Transverse colon (tissue), 4 donors: Measurements from ENCODE around the gene SLMAP. TPM values are rescaled to one million over a fixed set of nuclear protein-coding genes. Genes with fewer than 3 reads are reported as not detected.
A peak's percentile ranks its signal among the peaks of the same experiment; 100 is the strongest.

Experiments
- DNase-seq: peaks from one replicate; pipeline ENCODE4 v3.0.0-alpha.2; 2019
- H3K27ac ChIP-seq, 4 donors: fragments of 200-600 bp; sonication (generic); 2 replicates each; pipeline ENCODE4 v1.5.1; 2016 to 2018; ENCODE audit warnings: inconsistent platforms in 4 of 4
- H3K27me3 ChIP-seq: fragments of 200-600 bp; sonication (generic); 2 replicates; pipeline ENCODE4 v1.5.1; 2017; ENCODE audit warnings: inconsistent platforms
- H3K36me3 ChIP-seq, 4 donors: fragments of 200-600 bp; sonication (generic); 2 replicates each; pipeline ENCODE4 v1.5.1; 2017 to 2019; ENCODE audit warnings: inconsistent platforms in 4 of 4
- H3K4me1 ChIP-seq, 4 donors: fragments of 200-600 bp; sonication (generic); 2 replicates each; pipeline ENCODE4 v1.5.1; 2017 to 2020; ENCODE audit warnings: inconsistent platforms in 4 of 4
- H3K4me3 ChIP-seq, 4 donors: fragments of 200-600 bp; sonication (generic); 1 replicate in 1 of 4; 2 replicates in 3 of 4; pipeline versions ENCODE4 v1.5.1 to v1.6.1; 2017 to 2019; ENCODE audit warnings: inconsistent platforms in 4 of 4
- H3K9me3 ChIP-seq, 2 donors: fragments of 200-600 bp; sonication (generic); 2 replicates each; pipeline ENCODE4 v1.5.1; 2017 to 2019; ENCODE audit warnings: inconsistent platforms in 2 of 2
- CTCF ChIP-seq, 5 experiments: fragments of 200-600 bp in 3 of 5; fragments of 450-650 bp in 2 of 5; sonication (generic) in 3 of 5; IDR thresholded peaks; 1 replicate in 2 of 5; 2 replicates in 3 of 5; pipeline ENCODE4 v1.5.1; 2016 to 2017; ENCODE audit warnings: antibody characterized with exemption in 5 of 5, inconsistent platforms in 3 of 5, mild to moderate bottlenecking in 2 of 5, moderate library complexity in 1 of 5
- EP300 ChIP-seq: sonication (generic); formaldehyde crosslinking; IDR thresholded peaks from one replicate; pipeline ENCODE4 v1.6.1; 2017; ENCODE audit warnings: antibody characterized with exemption, low read depth
- POLR2A ChIP-seq: fragments of 450-650 bp; IDR thresholded peaks from one replicate; pipeline ENCODE4 v1.6.1; 2016; ENCODE audit warnings: antibody characterized with exemption, mild to moderate bottlenecking, moderate library complexity
- POLR2AphosphoS5 ChIP-seq, 3 donors: sonication (generic); formaldehyde crosslinking; IDR thresholded peaks; one replicate each; pipeline ENCODE4 v1.6.1; 2016; ENCODE audit warnings: antibody characterized with exemption in 3 of 3
- WGBS, 2 donors: methylation state at CpG; one replicate each; pipeline ENCODE4 v1.1.5; 2018; ENCODE audit warnings: low coverage in 1 of 2; 5-methylcytosine and 5-hydroxymethylcytosine counted together
- in situ Hi-C, 4 donors: fragments of 200-750 bp; cut with MboI; loops; one replicate each; pipeline versions ENCODE4 v1.15.0 to v1.15.1; 2017; ENCODE audit warnings: low sequenced_read_pairs in 3 of 4, low pct_ligation_motif_present in 1 of 4, low pct_unique_long_range_greater_than_20kb in 1 of 4
- intact Hi-C: fragments of 100-400 bp; cut with DNase I; formaldehyde crosslinking; loops from one replicate; pipeline ENCODE4 v1.15.1; 2023; ENCODE audit warnings: low total_unique reads
- total RNA-seq, 4 donors: library from RNA; depleted of rRNA; stranded (reverse); fragments of >200 nt; gene quantifications; one replicate each; pipeline ENCODE4 v1.1.0, GENCODE V29; 2016

The SLMAP gene
- total RNA-seq, 4 donors from 2014 or later, result 111 to 162 (median 119) TPM

GRCh38 chr3:57756528-57757401, 656 bp downstream of the SLMAP start:
- Histone ChIP-seq H3K27ac (peak overlapping the region; percentile 89 to 93 (median 92)), H3K36me3 (no peaks in the 10 kb centered on the region), H3K4me1 (peaks cover 4 to 54% (median 24%) of the 10 kb centered on the region in 4 donors), H3K9me3 (no peaks in the 10 kb centered on the region), H3K4me3 (peak overlapping the region; percentile 83 to 93 (median 93)), H3K27me3 (no peaks in the 10 kb centered on the region)
- TF ChIP-seq EP300, result no peak
- TF ChIP-seq POLR2A, result no peak
- no peak for TF ChIP-seq CTCF (IDR thresholded peaks at IDR 0.05)
- no peak for TF ChIP-seq POLR2AphosphoS5 (IDR thresholded peaks at IDR 0.05)
- 1% methylated on average over 32 of the region's 84 CpGs; no CpG with 5 or more reads in 1 of the 2 donors for WGBS, 2 donors
- DNase-seq, result peak; percentile 35
- intact Hi-C loops (loop anchor here (10.0 kb wide), 1 partner anchor 92 kb away; no protein-coding TSS in a partner anchor), in situ Hi-C loops (loop anchor here in 1 of 4 donors (10.0 kb wide), 2 partner anchors 62 to 202 kb away; partner anchors contain the start of genes DENND6A and PDE12)

- DNase-seq, result peak; percentile 13
- H3K27me3 ChIP-seq, result no peaks in the 10 kb centered on the region
- no peak for TF ChIP-seq POLR2AphosphoS5 (IDR thresholded peaks at IDR 0.05)
- TF ChIP-seq CTCF (IDR thresholded peaks at IDR 0.05), result no peak
- no peak for TF ChIP-seq EP300
- TF ChIP-seq POLR2A, result no peak
- no peaks in the 10 kb centered on the region for H3K36me3 ChIP-seq
- H3K9me3 ChIP-seq, result no peaks in the 10 kb centered on the region
- intact Hi-C loops (loop anchor here (10.0 kb wide), 1 partner anchor 93 kb away; no protein-coding TSS in a partner anchor), in situ Hi-C loops (loop anchor here in 1 of 4 donors (10.0 kb wide), 2 partner anchors 63 to 203 kb away; partner anchors contain the start of genes DENND6A and PDE12)
- H3K4me1 ChIP-seq, result peaks cover 4 to 51% (median 24%) of the 10 kb centered on the region in 4 donors
- WGBS, 2 donors, result 41 to 54% methylated on average over 16 to 26 of the region's 26 CpGs
- H3K4me3 ChIP-seq, result peak overlapping the region; percentile 83 to 93 (median 93)
- peak overlapping the region; percentile 89 to 93 (median 92) for H3K27ac ChIP-seq
Measured at GRCh38 chr3:57757642-57758297, 1.7 kb downstream of the SLMAP start.

DNA sequence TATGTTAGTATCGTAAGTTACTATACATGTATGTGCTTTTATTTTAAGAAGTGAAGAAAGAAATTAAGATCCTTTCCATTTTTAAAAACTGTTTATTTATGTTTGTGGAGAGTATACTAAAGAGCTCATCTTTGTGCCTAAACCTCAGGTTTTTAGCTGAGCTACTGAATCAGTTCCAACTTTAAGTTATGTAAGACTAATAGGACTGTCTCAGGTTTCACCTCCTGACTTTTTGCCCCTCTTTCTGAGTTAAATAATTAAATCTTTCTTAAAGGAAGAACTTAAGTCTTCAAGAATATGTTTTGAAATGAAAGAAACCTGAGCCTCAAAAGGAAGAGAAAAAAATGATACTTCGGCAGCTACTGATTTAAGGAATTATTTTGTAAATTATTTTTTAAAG, 2.6 kb downstream of the SLMAP start:
- Histone ChIP-seq H3K9me3 (no peaks in the 10 kb centered on the region), H3K27me3 (no peaks in the 10 kb centered on the region), H3K36me3 (no peaks in the 10 kb centered on the region), H3K4me3 (peak overlapping the region in 1 of 4 donors; percentile 93), H3K27ac (no peak overlapping the region), H3K4me1 (peaks cover 4 to 60% (median 24%) of the 10 kb centered on the region in 4 donors)
- DNase-seq, result no peak
- no peak for TF ChIP-seq POLR2A
- no peak for TF ChIP-seq POLR2AphosphoS5 (IDR thresholded peaks at IDR 0.05)
- TF ChIP-seq EP300, result no peak
- intact Hi-C loops, result loop anchor here (10.0 kb wide), 1 partner anchor 94 kb away; no protein-coding TSS in a partner anchor
- in situ Hi-C loops, result loop anchor here in 1 of 4 donors (10.0 kb wide), 2 partner anchors 64 to 204 kb away; partner anchors contain the start of genes DENND6A and PDE12
- WGBS, 2 donors, result 81 to 84% methylated on average over 2 of the region's 2 CpGs

- WGBS, 2 donors, result 96 to 100% methylated on average over 2 of the region's 2 CpGs
- intact Hi-C loops (no loop called here), in situ Hi-C loops (no loop called here)
- no peaks in the 10 kb centered on the region for H3K36me3 ChIP-seq
- peaks cover 0 to 39% (median 5%) of the 10 kb centered on the region in 4 donors for H3K4me1 ChIP-seq
- DNase-seq, result no peak
- no peak overlapping the region for H3K4me3 ChIP-seq
- H3K9me3 ChIP-seq, result no peaks in the 10 kb centered on the region
- TF ChIP-seq POLR2A (no peak), EP300 (no peak), POLR2AphosphoS5 (IDR thresholded peaks at IDR 0.05) (no peak), CTCF (IDR thresholded peaks at IDR 0.05) (no peak)
- no peak overlapping the region for H3K27ac ChIP-seq
- no peaks in the 10 kb centered on the region for H3K27me3 ChIP-seq
Measured at GRCh38 chr3:57764794-57765193, 8.7 kb downstream of the SLMAP start.
